SU-DHL-6 (cell line): ENCODE measurements around the gene GDPD3.

Experiments used
- H2AFZ ChIP-seq: fragments of 200-600 bp; sonication (generic); 2 replicates; pipeline ENCODE4 v1.6.1; 2014; ENCODE audit warnings: low read depth, mild to moderate bottlenecking, moderate library complexity, mixed read lengths, antibody characterized with exemption, low read length; ENCODE audit not compliant: severe bottlenecking
- H3F3A ChIP-seq: fragments of 200-600 bp; shearing (Covaris generic); 2 replicates; pipeline ENCODE4 v1.6.0; 2016; ENCODE audit warnings: antibody characterized with exemption, mild to moderate bottlenecking; ENCODE audit not compliant: insufficient read depth
- H3K27ac ChIP-seq: fragments of 200-600 bp; sonication (generic); 2 replicates; pipeline ENCODE4 v1.5.1; 2016; ENCODE audit warnings: low read depth, mild to moderate bottlenecking, low read length, moderate library complexity, mixed read lengths
- H3K27me3 ChIP-seq: fragments of 200-600 bp; sonication (generic), shearing (Covaris generic); 2 replicates; pipeline ENCODE4 v1.6.0; 2014; ENCODE audit warnings: mild to moderate bottlenecking, low read length
- H3K36me3 ChIP-seq: fragments of 200-600 bp; sonication (generic); 2 replicates; pipeline ENCODE4 v1.6.1; 2014; ENCODE audit warnings: mild to moderate bottlenecking, low read length, mixed read lengths
- H3K4me2 ChIP-seq: fragments of 300-600, 200-600 bp; shearing (Covaris generic), sonication (generic); 2 replicates; pipeline ENCODE4 v1.6.0; 2014; ENCODE audit warnings: low read length, low read depth, mild to moderate bottlenecking; ENCODE audit not compliant: poor library complexity, severe bottlenecking
- H3K4me3 ChIP-seq: fragments of 200-600 bp; sonication (generic); 2 replicates; pipeline ENCODE4 v1.5.1; 2014; ENCODE audit warnings: antibody characterized with exemption, low read length, mild to moderate bottlenecking, mixed read lengths; ENCODE audit not compliant: insufficient read depth, poor library complexity, severe bottlenecking
- H3K79me2 ChIP-seq: fragments of 200-600 bp; sonication (generic); 2 replicates; pipeline ENCODE4 v1.6.1; 2014; ENCODE audit warnings: mild to moderate bottlenecking, low read length, moderate library complexity; ENCODE audit not compliant: insufficient read depth
- H3K9ac ChIP-seq: fragments of 200-600 bp; sonication (generic); 2 replicates; pipeline ENCODE4 v1.7.0; 2014; ENCODE audit warnings: mild to moderate bottlenecking, low read length
- H3K9me2 ChIP-seq: fragments of 200-600 bp; sonication (generic); replicated peaks from 2 replicates; pipeline ENCODE4 v1.6.1; 2014; ENCODE audit warnings: low read length; ENCODE audit not compliant: insufficient read depth
- H3K9me3 ChIP-seq: fragments of 200-600 bp; sonication (generic); 2 replicates; pipeline ENCODE4 v1.6.1; 2014; ENCODE audit warnings: low read length, mixed read lengths; ENCODE audit not compliant: insufficient read depth
- H4K20me1 ChIP-seq: fragments of 200-600 bp; sonication (generic); 2 replicates; pipeline ENCODE4 v1.6.1; 2014; ENCODE audit warnings: low read depth, mild to moderate bottlenecking, antibody characterized with exemption, low read length, moderate library complexity, mixed read lengths
- EZH2phosphoT487 ChIP-seq: fragments of 200-600 bp; sonication (generic), shearing (Covaris generic); conservative IDR thresholded peaks from 2 replicates; pipeline ENCODE4 v1.6.1; 2018; ENCODE audit warnings: mild to moderate bottlenecking, antibody characterized with exemption, low read length, moderate library complexity, mixed read lengths
- TF ChIP-seq, protein P1 (sequence below): fragments of 200-600 bp; sonication (generic); IDR thresholded peaks from one replicate; pipeline ENCODE4 v1.5.1; 2017; ENCODE audit warnings: antibody characterized with exemption, mild to moderate bottlenecking, low read length, moderate library complexity; ENCODE audit not compliant: insufficient read depth, poor library complexity, severe bottlenecking

Gene GDPD3

DNA sequence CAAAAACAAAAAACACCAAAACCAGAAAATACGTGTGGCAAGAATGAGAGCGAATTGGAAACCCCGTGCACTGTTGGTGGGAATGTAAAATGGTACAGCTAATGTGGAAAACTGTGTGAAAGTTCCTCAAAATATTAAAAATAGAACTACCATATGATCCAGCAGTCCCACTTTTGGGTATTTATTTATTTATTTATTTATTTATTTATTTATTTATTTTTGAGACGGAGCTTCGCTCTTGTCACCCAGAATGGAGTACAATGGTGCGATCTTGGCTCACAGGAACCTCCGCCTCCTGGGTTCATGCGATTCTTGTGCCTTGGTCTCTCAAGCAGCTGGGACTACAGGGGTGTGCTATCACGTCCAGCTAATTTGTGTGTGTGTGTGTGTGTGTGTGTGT is 39.2 kb upstream of the GDPD3 start:
- Histone ChIP-seq H2AFZ (no peak overlapping the region), H3K4me2 (no peak overlapping the region), H3K4me3 (no peak overlapping the region), H3K27me3 (no peaks in the 10 kb centered on the region), H3K9ac (no peak overlapping the region), H4K20me1 (no peaks in the 10 kb centered on the region), H3K36me3 (no peaks in the 10 kb centered on the region), H3K27ac (no peak overlapping the region), H3K9me3 (peaks cover 6% of the 10 kb centered on the region; the same call in 1 of the 2 replicates), H3F3A (peaks cover 4% of the 10 kb centered on the region; the same call in 1 of the 2 replicates), H3K9me2 (no peaks in the 10 kb centered on the region), H3K79me2 (no peaks in the 10 kb centered on the region)
- TF ChIP-seq EZH2phosphoT487, result no peak
- TF ChIP-seq, protein P1, sequence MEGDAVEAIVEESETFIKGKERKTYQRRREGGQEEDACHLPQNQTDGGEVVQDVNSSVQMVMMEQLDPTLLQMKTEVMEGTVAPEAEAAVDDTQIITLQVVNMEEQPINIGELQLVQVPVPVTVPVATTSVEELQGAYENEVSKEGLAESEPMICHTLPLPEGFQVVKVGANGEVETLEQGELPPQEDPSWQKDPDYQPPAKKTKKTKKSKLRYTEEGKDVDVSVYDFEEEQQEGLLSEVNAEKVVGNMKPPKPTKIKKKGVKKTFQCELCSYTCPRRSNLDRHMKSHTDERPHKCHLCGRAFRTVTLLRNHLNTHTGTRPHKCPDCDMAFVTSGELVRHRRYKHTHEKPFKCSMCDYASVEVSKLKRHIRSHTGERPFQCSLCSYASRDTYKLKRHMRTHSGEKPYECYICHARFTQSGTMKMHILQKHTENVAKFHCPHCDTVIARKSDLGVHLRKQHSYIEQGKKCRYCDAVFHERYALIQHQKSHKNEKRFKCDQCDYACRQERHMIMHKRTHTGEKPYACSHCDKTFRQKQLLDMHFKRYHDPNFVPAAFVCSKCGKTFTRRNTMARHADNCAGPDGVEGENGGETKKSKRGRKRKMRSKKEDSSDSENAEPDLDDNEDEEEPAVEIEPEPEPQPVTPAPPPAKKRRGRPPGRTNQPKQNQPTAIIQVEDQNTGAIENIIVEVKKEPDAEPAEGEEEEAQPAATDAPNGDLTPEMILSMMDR, result no peak

DNA sequence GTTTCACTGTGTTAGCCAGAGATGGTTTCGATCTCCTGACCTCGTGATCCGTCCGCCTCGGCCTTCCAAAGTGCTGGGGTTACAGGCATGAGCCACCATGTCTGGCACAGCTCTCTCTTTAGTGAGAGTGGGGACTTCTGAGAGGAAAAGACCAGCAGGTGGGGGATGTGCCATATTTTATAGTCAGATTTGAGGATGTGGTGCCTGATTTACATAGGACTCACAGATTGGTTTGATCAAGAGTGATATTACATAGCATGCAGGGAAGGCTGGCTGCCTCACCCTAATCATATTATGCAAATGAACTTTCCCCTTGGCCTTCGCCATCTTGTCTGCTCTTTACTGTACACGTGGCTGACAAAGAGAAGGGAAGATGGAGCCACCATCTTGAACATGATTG is 37.8 kb upstream of the GDPD3 start:
- Histone ChIP-seq H3K9me2 (no peaks in the 10 kb centered on the region), H3K4me2 (no peak overlapping the region), H2AFZ (no peak overlapping the region), H4K20me1 (no peaks in the 10 kb centered on the region), H3K79me2 (no peaks in the 10 kb centered on the region), H3K27me3 (no peaks in the 10 kb centered on the region), H3K36me3 (no peaks in the 10 kb centered on the region), H3K4me3 (no peak overlapping the region), H3K9ac (no peak overlapping the region), H3K27ac (no peak overlapping the region), H3K9me3 (peaks cover 6% of the 10 kb centered on the region; the same call in 1 of the 2 replicates), H3F3A (no peaks in the 10 kb centered on the region)
- TF ChIP-seq EZH2phosphoT487, result no peak
- TF ChIP-seq, protein P1, result no peak

DNA sequence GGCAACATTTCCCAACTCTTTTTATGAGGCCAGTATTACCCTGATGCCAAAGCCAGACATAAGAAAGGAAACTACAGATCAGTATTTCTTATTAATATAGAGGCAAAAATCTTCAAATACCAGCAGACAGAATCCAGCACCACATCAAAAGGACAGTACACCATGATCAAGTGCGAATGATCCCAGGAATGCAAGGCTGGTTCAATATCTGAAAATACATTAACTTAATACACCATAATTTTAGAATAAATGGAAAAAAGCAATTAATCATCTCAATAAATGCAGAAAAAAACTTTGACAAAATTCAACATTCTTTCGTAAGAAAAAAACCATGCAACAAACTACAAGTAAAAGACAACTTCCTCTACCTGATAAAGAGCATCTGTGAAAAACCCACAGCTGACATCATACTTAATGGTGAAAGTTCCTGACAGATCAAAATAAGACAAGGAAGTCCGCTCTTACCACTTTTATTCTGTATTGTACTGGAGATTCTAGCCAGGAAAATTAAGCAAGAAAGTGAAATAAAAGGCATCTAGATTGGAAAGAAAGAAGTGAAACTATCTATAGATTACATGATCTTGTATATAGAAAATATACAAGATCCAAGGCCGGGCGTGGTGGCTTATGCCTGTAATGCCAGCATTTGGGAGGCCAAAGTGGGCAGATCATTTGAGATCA is 36.1 kb upstream of the GDPD3 start:
- H2AFZ ChIP-seq, result no peak overlapping the region
- H3K4me3 ChIP-seq, result no peak overlapping the region
- H4K20me1 ChIP-seq, result no peaks in the 10 kb centered on the region
- H3K9ac ChIP-seq, result no peak overlapping the region
- H3K27me3 ChIP-seq, result no peaks in the 10 kb centered on the region
- H3F3A ChIP-seq, result no peaks in the 10 kb centered on the region
- H3K36me3 ChIP-seq, result no peaks in the 10 kb centered on the region
- H3K9me3 ChIP-seq, result peaks cover 6% of the 10 kb centered on the region; the same call in 1 of the 2 replicates
- no peak overlapping the region for H3K4me2 ChIP-seq
- H3K9me2 ChIP-seq, result no peaks in the 10 kb centered on the region
- TF ChIP-seq, protein P1, result no peak
- no peak for TF ChIP-seq EZH2phosphoT487
- no peaks in the 10 kb centered on the region for H3K79me2 ChIP-seq
- no peak overlapping the region for H3K27ac ChIP-seq
